ENCODE data around the gene UBFD1.
"Not testable (repeated sequence)": the region's sequence is repeated elsewhere in the genome, so short reads cannot be mapped to it uniquely, and the experiment has no call there.

Gene UBFD1

DNA sequence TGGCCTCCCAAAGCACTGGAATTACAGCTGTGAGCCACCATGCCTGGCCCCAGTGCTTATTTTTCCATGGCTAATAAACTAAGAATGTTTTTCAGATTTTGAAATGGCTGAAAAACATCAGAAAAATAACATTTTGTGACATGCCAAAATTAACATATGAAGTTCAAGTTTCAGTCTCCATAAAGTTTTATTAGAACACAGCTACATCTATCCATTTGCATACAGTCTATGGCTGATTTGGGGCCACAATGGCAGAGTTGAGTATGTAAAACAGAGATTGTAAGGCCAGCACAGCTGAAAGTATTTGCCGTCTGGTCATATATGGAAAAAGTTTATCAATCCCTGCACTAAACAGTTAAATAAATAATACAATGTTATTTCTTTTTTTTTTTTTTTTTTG is 52.4 kb downstream of the UBFD1 start:
- no peak for DNase-seq (ENCODE audit: low spot score)

DNA sequence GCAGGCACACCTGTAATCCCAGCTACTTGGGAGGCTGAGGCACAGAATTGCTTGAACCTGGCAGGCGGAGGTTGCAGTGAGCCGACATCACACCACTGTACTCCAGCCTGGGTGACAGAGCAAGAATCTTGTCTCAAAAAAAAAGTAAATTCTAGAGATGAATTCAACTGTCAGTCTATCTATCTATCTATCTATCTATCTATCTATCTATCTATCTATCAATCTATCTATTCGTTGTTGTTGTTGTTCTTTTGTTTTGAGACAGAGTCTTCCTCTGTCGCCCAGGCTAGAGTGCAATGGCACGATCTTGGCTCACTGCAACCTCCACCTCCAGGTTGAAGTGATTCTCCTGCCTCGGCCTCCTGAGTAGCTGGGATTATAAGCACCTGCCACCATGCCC is 53.4 kb downstream of the UBFD1 start:
- DNase-seq (ENCODE audit: low spot score) = not testable (repeated sequence)

GRCh38 chr16:23611936-23612335 is 54.4 kb downstream of the UBFD1 start:
- no peak for DNase-seq (ENCODE audit: low spot score)

- no peak for DNase-seq (ENCODE audit: low spot score)
These were observed 58.3 kb downstream of the UBFD1 start for GRCh38 chr16:23615805-23616204.
